CD4-positive, alpha-beta T cell treated with Interleukin-6 for 4 hours (primary cell): ENCODE measurements around the gene GALNT2.

ENCODE experiments used
- DNase-seq: peaks from one replicate; pipeline ENCODE4 v3.0.0-alpha.2; 2020; ENCODE audit warnings: mixed read lengths

Gene GALNT2

GRCh38 chr1:230170622-230171021 is 103.6 kb downstream of the GALNT2 start:
- DNase-seq = no peak

- no peak for DNase-seq
Observed at GRCh38 chr1:230171356-230172015, 104.4 kb downstream of the GALNT2 start.

GRCh38 chr1:230172016-230172537 is 105.0 kb downstream of the GALNT2 start:
- no peak for DNase-seq

- DNase-seq = no peak
Observed at GRCh38 chr1:230173187-230173975, 106.3 kb downstream of the GALNT2 start.

- no peak for DNase-seq
Observed at GRCh38 chr1:230174041-230174440, 107.0 kb downstream of the GALNT2 start.

GRCh38 chr1:230174471-230175162 is 107.6 kb downstream of the GALNT2 start:
- no peak for DNase-seq

- DNase-seq = no peak
Observed at GRCh38 chr1:230175163-230175747, 108.2 kb downstream of the GALNT2 start.

GRCh38 chr1:230175839-230176238 is 108.8 kb downstream of the GALNT2 start:
- no peak for DNase-seq

GRCh38 chr1:230176326-230176725 is 109.3 kb downstream of the GALNT2 start:
- no peak for DNase-seq

GRCh38 chr1:230176871-230177411 is 109.9 kb downstream of the GALNT2 start:
- no peak for DNase-seq

GRCh38 chr1:230179249-230179648 is 112.2 kb downstream of the GALNT2 start:
- DNase-seq = no peak

- no peak for DNase-seq
Observed at GRCh38 chr1:230185076-230186001, 118.3 kb downstream of the GALNT2 start.

GRCh38 chr1:230186003-230186863 is 119.2 kb downstream of the GALNT2 start:
- DNase-seq = no peak

- peak; percentile 25 for DNase-seq
Observed at GRCh38 chr1:230186874-230187273, 119.8 kb downstream of the GALNT2 start.

- no peak for DNase-seq
Observed at GRCh38 chr1:230187290-230187689, 120.3 kb downstream of the GALNT2 start.

GRCh38 chr1:230188826-230189225 is 121.8 kb downstream of the GALNT2 start:
- DNase-seq = no peak

GRCh38 chr1:230189341-230189740 is 122.3 kb downstream of the GALNT2 start:
- no peak for DNase-seq

GRCh38 chr1:230189824-230190223 is 122.8 kb downstream of the GALNT2 start:
- DNase-seq = no peak

GRCh38 chr1:230191079-230191804 is 124.2 kb downstream of the GALNT2 start:
- DNase-seq = no peak

GRCh38 chr1:230191855-230192254 is 124.8 kb downstream of the GALNT2 start:
- no peak for DNase-seq
